Umbilical cord (tissue), 2 donors: ENCODE measurements around the gene TBC1D16. TPM values are rescaled to one million over a fixed set of nuclear protein-coding genes. Genes with fewer than 3 reads are reported as not detected.

ENCODE experiments used
- DNase-seq: peaks from one replicate; pipeline ENCODE4 v3.0.0-alpha.2; 2015; ENCODE audit warnings: low spot score
- total RNA-seq: library from RNA; depleted of rRNA; stranded (reverse); fragments of >200 nt; gene quantifications from one replicate; pipeline ENCODE4 v1.2.3, GENCODE V29; 2014; ENCODE audit warnings: low replicate concordance; ENCODE audit not compliant: insufficient read depth

The TBC1D16 gene, protein sequence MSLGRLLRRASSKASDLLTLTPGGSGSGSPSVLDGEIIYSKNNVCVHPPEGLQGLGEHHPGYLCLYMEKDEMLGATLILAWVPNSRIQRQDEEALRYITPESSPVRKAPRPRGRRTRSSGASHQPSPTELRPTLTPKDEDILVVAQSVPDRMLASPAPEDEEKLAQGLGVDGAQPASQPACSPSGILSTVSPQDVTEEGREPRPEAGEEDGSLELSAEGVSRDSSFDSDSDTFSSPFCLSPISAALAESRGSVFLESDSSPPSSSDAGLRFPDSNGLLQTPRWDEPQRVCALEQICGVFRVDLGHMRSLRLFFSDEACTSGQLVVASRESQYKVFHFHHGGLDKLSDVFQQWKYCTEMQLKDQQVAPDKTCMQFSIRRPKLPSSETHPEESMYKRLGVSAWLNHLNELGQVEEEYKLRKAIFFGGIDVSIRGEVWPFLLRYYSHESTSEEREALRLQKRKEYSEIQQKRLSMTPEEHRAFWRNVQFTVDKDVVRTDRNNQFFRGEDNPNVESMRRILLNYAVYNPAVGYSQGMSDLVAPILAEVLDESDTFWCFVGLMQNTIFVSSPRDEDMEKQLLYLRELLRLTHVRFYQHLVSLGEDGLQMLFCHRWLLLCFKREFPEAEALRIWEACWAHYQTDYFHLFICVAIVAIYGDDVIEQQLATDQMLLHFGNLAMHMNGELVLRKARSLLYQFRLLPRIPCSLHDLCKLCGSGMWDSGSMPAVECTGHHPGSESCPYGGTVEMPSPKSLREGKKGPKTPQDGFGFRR
- 21.7 TPM for total RNA-seq

DNA sequence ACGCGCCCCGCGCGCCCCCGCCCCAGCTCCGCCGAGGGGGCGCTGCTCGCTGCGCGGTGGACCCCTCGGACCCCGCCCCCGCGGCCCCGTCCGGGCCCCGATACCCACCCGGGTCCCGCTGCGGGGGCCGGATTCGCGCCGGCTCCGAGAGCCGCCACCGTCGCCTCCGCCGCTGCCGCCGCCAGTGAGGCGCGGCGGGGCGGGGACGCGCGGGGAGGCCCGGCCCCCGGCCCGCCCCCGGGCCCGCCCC is at the start of gene TBC1D16:
TBC1D16 (minus strand) TSS at position 186 of the 250 bp plus-strand sequence. CDS start 22,325 bp downstream, outside the sequence.
- DNase-seq, result no peak

GRCh38 chr17:80084773-80085172 is 49.1 kb upstream of the TBC1D16 start:
- no peak for DNase-seq

DNA sequence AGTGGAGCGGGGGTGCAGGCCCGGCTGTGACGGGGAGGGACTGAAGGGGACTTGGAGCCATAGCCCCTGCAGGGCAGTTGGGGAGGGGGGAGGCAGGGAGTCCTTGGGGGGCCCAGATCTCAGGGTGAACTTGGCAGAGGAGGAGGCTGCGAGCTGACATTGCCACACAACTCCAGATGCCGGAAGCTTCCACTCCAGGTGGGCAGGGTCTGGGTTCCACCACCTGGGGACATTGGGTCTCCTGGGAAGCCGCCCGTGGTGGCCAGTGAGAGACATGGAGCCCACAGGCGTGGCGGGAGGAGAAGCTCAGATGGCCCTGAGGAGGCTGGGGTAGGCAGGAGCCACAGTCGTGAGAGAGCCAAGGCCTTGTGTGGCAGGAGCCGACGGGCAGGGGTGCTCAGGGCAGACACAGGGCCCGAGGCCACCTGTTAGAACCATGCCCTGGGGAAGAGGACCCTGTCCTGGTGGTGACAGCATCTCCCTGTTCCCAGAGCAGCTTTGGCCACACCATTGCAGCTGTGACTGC is 47.5 kb upstream of the TBC1D16 start:
- DNase-seq, result no peak

DNA sequence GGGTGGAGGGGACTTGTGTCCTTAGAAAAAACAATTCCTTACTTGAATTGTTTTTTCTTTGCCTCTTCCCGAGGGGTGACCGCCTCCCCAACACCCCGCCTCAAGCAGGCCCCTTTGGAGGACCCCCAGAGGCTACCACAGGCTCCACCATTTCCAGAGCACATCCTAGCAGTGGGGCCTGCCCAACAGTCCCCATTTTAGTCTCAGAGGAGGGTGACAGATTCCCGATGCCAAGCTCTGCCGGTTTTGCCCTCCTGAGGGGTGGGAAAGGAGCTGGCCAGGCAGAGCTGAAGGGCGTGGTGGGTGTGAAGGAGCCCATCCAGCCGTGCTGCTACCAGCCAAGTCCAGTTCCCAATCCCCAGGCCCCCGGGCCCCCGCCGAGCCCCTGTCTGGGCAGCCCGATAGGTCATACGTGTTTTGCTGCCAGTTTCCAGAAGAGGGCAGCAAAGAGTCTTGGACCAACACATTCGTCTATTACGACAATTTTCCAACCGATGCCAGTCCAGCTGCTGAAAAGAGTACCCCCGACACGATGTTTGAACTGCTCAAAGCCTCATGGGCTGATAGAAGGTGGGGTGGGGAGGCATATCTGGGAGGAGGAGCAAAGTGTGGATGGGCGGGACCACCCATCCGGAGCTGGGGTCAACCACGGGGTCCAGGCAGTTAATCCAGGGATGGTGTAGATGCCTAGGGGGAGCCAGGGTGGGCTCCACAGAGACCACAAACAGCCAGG is 46.9 kb upstream of the TBC1D16 start:
- peak; percentile 74 for DNase-seq

- DNase-seq, result no peak
These were observed 45.9 kb upstream of the TBC1D16 start for GRCh38 chr17:80081596-80081995.

GRCh38 chr17:80080081-80080480 is 44.4 kb upstream of the TBC1D16 start:
- DNase-seq, result no peak

DNA sequence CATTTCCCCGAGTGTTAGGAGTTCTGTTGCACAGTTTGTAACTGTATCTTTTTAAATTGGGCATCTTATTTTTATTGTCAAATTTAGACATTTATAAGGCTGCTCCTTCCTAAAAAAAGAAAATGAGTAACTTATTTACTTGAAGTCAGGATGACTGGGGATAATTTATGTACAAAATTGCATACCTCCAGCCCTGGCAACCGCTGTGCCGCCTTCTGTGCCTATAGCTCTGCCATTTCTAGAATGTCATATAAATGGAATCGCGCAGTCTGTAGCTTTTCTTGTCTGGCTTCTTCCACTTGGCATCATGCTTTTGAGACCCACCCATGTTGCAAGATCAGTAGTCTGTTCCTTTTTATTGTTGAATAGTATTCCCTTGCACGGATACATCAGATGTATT is 36.7 kb upstream of the TBC1D16 start:
- no peak for DNase-seq

GRCh38 chr17:80071116-80071841 is 35.6 kb upstream of the TBC1D16 start:
- DNase-seq, result peak; percentile 35

DNA sequence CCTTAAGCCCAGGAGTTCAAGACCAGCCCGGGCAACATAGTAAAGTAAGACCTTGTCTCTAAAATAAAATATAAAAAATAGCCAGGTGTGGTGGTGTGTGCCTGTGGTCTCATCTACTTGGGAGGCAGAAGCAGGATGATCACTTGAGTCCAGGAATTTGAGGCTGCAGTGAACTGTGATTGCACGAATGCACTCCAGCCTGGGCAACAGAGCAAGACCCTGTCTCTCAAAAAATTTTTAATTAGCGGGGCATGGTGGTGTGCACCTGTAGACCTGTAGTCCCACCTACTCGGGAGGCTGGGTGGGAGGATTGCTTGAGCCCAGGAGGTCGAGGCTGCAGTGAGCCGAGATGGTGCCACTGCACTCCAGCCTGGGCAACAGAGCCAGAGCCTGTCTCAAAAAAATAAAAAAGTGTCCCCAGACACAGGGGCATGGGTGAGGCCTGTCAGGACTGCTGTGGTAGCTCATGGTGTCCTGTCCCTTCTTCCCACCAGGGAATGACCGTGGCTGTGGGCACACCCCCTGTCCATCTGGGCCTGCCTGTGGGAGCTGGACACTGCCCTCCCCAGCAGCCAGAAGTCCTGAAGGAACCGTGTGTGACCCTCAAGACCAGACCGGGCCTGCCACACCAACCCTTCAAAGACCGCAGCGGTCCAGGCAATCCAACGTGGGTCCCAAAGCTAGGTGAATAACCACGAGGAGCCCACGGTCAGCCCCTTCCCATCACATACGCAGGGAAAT is 34.9 kb upstream of the TBC1D16 start:
- no peak for DNase-seq

DNA sequence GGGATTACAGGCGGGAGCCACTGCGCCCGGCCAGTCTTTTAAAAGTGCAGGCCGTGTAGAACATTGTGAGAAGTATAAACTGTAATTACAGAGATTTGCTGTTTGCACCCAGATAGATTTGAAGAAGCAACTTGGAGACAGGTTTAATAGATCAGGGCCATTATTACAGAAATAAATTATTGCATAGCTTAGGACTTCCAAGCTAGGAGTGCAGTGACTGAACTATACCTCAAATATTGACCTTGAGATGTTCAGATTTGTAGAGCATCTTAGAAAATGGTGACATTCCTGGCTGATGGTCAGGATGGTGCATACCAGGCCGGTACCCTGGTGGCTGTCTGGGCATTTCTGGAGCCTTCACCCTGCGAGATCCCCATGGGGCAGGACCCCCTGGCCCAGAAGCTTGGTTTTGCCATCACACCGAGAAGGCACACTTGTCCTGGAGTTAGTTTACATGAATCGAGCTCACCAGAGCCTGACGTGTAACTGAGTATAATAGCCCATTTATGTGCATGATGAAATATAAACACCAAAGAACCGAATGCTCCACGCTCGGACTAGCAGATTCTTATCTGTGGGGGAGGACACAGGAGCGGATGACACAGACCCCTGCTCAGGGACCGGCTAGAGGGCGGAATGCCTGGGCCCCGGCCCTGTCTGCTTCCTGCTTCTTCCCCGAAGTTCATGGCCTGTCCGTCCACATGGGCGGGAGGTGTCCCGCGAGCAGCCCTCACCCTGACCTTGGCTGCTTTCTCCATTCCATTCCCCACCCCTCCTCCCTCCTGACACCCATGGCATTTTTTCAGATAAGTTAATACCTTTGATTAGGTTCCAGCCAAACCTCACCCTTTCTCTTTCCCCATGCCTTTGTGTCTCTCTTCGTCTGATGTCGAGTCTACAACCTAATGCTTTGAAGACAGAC is 32.9 kb upstream of the TBC1D16 start:
- DNase-seq, result peak; percentile 17

GRCh38 chr17:80067393-80067986 is 31.8 kb upstream of the TBC1D16 start:
- DNase-seq, result no peak

- no peak for DNase-seq
These were observed 30.0 kb upstream of the TBC1D16 start for GRCh38 chr17:80065478-80066170.

DNA sequence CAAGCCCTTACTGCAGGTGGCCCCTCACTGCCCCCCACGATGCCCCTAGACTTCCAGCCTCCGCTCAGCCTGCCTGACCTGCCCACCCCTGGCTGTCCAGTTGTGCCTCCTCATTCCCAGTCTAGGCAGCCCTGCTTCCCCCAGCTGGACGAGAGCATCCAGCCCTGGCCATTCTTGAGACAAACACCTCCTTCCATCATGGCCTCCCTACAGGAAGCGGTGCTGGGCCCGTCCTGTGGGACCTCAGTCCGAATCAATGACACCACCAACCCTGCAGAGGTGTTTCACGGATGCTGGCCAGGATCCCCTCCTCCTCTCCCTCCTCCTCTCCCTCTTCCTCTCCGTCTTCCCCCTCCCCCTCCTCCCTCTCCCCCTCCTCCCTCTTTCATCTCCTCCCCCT is 29.0 kb upstream of the TBC1D16 start:
- no peak for DNase-seq

DNA sequence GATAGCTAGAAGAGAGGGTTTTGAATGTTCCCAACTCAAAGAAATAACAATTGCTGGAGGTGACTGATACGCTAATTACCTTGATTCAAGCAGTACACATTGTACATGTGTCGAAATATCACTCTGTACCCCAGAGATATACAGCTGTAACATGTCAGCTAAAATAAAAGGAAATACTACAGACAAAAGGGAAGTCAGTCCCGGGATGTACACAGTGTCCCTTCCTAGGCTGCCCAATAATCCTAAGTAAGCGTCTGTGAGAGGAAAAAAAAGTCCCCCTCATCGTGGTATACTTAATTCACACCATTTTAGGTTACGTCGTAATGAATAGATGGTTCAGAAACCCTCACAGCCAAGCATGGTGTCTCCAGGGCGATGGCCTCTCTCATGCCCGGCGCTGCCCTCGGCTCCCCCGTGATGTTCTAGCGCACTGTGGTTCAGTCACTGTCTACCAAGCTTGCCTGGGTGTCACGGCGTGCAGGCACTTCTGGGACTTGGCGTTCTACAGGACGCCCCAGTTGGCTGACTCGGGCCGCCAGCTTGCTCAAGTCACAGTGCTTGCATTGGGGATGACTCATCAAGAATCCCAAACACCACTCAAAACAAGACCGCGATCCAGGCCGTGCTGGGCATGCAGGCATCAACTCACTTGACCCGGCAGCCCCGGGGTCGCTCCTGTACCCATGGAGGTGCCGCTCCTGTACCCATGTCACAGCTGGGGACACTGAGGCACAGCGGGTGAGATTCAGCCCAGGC is 28.3 kb upstream of the TBC1D16 start:
- no peak for DNase-seq

- DNase-seq, result no peak
These were observed 25.7 kb upstream of the TBC1D16 start for GRCh38 chr17:80061421-80061820.

GRCh38 chr17:80060644-80061043 is 25.0 kb upstream of the TBC1D16 start:
- DNase-seq, result no peak

- DNase-seq, result no peak
These were observed 22.8 kb upstream of the TBC1D16 start for GRCh38 chr17:80058311-80058955.
